ENCODE measurements around the gene KLHL7.
"Not testable (repeated sequence)": the region's sequence is repeated elsewhere in the genome, so short reads cannot be mapped to it uniquely, and the experiment has no call there.

Gene KLHL7

GRCh38 chr7:23183279-23184012 is 77.9 kb downstream of the KLHL7 start:
- no peak for DNase-seq

GRCh38 chr7:23184291-23184690 is 78.7 kb downstream of the KLHL7 start:
- DNase-seq: no peak

GRCh38 chr7:23184709-23185359 is 79.2 kb downstream of the KLHL7 start:
- peak; percentile 31 for DNase-seq

- no peak for DNase-seq
Measured at GRCh38 chr7:23185980-23186379, 80.4 kb downstream of the KLHL7 start.

- no peak for DNase-seq
Measured at GRCh38 chr7:23191022-23191421, 85.4 kb downstream of the KLHL7 start.

GRCh38 chr7:23193650-23194227 is 88.2 kb downstream of the KLHL7 start:
- DNase-seq: not testable (repeated sequence)

GRCh38 chr7:23196306-23196705 is 90.7 kb downstream of the KLHL7 start:
- no peak for DNase-seq

- DNase-seq: not testable (repeated sequence)
Measured at GRCh38 chr7:23197745-23198144, 92.2 kb downstream of the KLHL7 start.

GRCh38 chr7:23200331-23200730 is 94.7 kb downstream of the KLHL7 start:
- no peak for DNase-seq

GRCh38 chr7:23204241-23204640 is 98.7 kb downstream of the KLHL7 start:
- DNase-seq: no peak

- DNase-seq: no peak
Measured at GRCh38 chr7:23205577-23205908, 100.0 kb downstream of the KLHL7 start.

- peak; percentile 89 for DNase-seq
Measured at GRCh38 chr7:23205909-23206767, 100.6 kb downstream of the KLHL7 start.

- no peak for DNase-seq
Measured at GRCh38 chr7:23207021-23207420, 101.4 kb downstream of the KLHL7 start.

- DNase-seq: no peak
Measured at GRCh38 chr7:23207884-23208283, 102.3 kb downstream of the KLHL7 start.

GRCh38 chr7:23208316-23208715 is 102.7 kb downstream of the KLHL7 start:
- no peak for DNase-seq

- DNase-seq: no peak
Measured at GRCh38 chr7:23210506-23210905, 104.9 kb downstream of the KLHL7 start.

- no peak for DNase-seq
Measured at GRCh38 chr7:23211589-23211988, 106.0 kb downstream of the KLHL7 start.

GRCh38 chr7:23212395-23212794 is 106.8 kb downstream of the KLHL7 start:
- DNase-seq: no peak

- DNase-seq: no peak
Measured at GRCh38 chr7:23212841-23213240, 107.3 kb downstream of the KLHL7 start.

- DNase-seq: no peak
Measured at GRCh38 chr7:23213755-23214154, 108.2 kb downstream of the KLHL7 start.

- DNase-seq: no peak
Measured at GRCh38 chr7:23214423-23214822, 108.8 kb downstream of the KLHL7 start.

GRCh38 chr7:23214938-23215337 is 109.4 kb downstream of the KLHL7 start:
- DNase-seq: no peak

GRCh38 chr7:23216021-23216420 is 110.4 kb downstream of the KLHL7 start:
- no peak for DNase-seq
